Measurements from ENCODE around the gene ARL6. TPM values are rescaled to one million over a fixed set of nuclear protein-coding genes. Genes with fewer than 3 reads are reported as not detected.

Gene ARL6
- total and polyA plus RNA-seq, 2 of the 8 experiments (the other 6 are each of a cell fraction or from before 2014, with no cell fraction given): 1.8 to 12.0 TPM

- Histone ChIP-seq H2BK12ac (ENCODE audit: low read depth, low read length) (no peak overlapping the region), H3K79me1 (ENCODE audit: low read depth, low read length) (no peaks in the 10 kb centered on the region), H4K91ac (replicated peaks; ENCODE audit: insufficient read length, low read length) (no peak overlapping the region), H3K23ac (ENCODE audit: insufficient read length) (no peak overlapping the region), H3K56ac (replicated peaks; ENCODE audit: insufficient read length, low read depth, low read length) (no peak overlapping the region), H2AFZ (ENCODE audit: low read length) (peak overlapping the region; percentile 66; the same call in 1 of the 2 replicates), H2BK5ac (ENCODE audit: low read depth, low read length) (no peak overlapping the region), H3K23me2 (ENCODE audit: low read depth, low read length) (no peaks in the 10 kb centered on the region), H2BK20ac (ENCODE audit: low read length) (no peak overlapping the region), H3K4me2 (ENCODE audit: insufficient read depth in 1 of 2, low read depth in 2 of 2, low read length in 2 of 2) (no peak overlapping the region), H4K5ac (ENCODE audit: insufficient read length, low read depth, low read length) (no peak overlapping the region), H4K8ac (ENCODE audit: extremely low read depth, insufficient read depth, low read length) (no peak overlapping the region), H3K27me3 (replicated peaks in 1 of 4; ENCODE audit: control insufficient read depth in 3 of 4, extremely low read depth in 1 of 4, insufficient read depth in 3 of 4, low read length in 3 of 4) (no peaks in the 10 kb centered on the region), H3K79me2 (ENCODE audit: control insufficient read depth in 1 of 2, insufficient read depth in 2 of 2, low read length in 2 of 2) (no peaks in the 10 kb centered on the region), H2BK15ac (ENCODE audit: low read length) (no peak overlapping the region), H3K27ac (ENCODE audit: low read depth, low read length) (no peak overlapping the region), H3K4me1 (replicated peaks in 1 of 4; ENCODE audit: control insufficient read depth in 3 of 4, insufficient read depth in 4 of 4, low read length in 3 of 4) (peaks cover 0 to 5% (median under 1%) of the 10 kb centered on the region in 4 experiments; a peak in 3 of 7 replicates), H3K14ac (ENCODE audit: insufficient read length) (no peak overlapping the region), H3K4ac (replicated peaks; ENCODE audit: insufficient read length, low read depth, low read length) (no peak overlapping the region), H2BK120ac (replicated peaks; ENCODE audit: low read depth, low read length) (no peak overlapping the region), H3K36me3 (ENCODE audit: control insufficient read depth in 2 of 4, insufficient read depth in 4 of 4, low read length in 3 of 4) (no peaks in the 10 kb centered on the region), H2AK5ac (ENCODE audit: low read depth, low read length) (no peak overlapping the region), H3K9ac (replicated peaks in 1 of 4; ENCODE audit: extremely low read depth in 1 of 4, low read depth in 3 of 4, low read length in 3 of 4) (no peak overlapping the region), H3K9me3 (ENCODE audit: insufficient read depth in 2 of 2, low read depth in 1 of 2, low read length in 1 of 2) (no peaks in the 10 kb centered on the region), H3K4me3 (ENCODE audit: extremely low read depth in 1 of 4, insufficient read depth in 2 of 4, low read depth in 3 of 4, low read length in 4 of 4) (no peak overlapping the region), H4K20me1 (replicated peaks in 1 of 2; ENCODE audit: control insufficient read depth in 1 of 2, insufficient read depth in 2 of 2, low read length in 2 of 2) (no peaks in the 10 kb centered on the region), H3K18ac (ENCODE audit: extremely low read depth, low read length) (no peak overlapping the region)
- ChIA-PET POLR2A (ENCODE audit: partially characterized antibody) (no interaction called here), CTCF (ENCODE audit: partially characterized antibody) (interaction anchor here (0.8 to 1.7 kb wide), 9 partner anchors 9 to 582 kb away, joined by 3 to 4 read pairs (median 3); no protein-coding TSS in a partner anchor)
- no peak for DNase-seq (ENCODE audit: low read depth in 1 of 2, low spot score in 2 of 2)
- no peak for FAIRE-seq
- WGBS, 2 experiments (ENCODE audit: extremely low coverage in 1 of 2, insufficient coverage in 1 of 2, insufficient read length in 1 of 2, insufficient replicate concordance in 2 of 2, low coverage in 1 of 2, low lambda C conversion rate in 2 of 2, missing lambda C conversion rate in 1 of 2): 87% methylated on average over 2 of the region's 2 CpGs; no CpG with 5 or more reads in 1 of the 2 experiments
- TF ChIP-seq RXRA (IDR thresholded peaks at IDR 0.05; ENCODE audit: insufficient read depth, low read depth, low read length) (no peak), JUN (IDR thresholded peaks at IDR 0.05; ENCODE audit: low read depth, low read length) (no peak), KDM4A (IDR thresholded peaks at IDR 0.05; ENCODE audit: low read depth, low read length, severe bottlenecking) (no peak), TEAD4 (IDR thresholded peaks at IDR 0.05; ENCODE audit: low read depth, low read length) (no peak), POLR2A (IDR thresholded peaks at IDR 0.05; ENCODE audit: control extremely low read depth in 1 of 2, low read depth in 2 of 2, low read length in 2 of 2) (no peak), SP4 (IDR thresholded peaks at IDR 0.05; ENCODE audit: low read length) (no peak), MAFK (IDR thresholded peaks at IDR 0.05; ENCODE audit: low read depth, low read length) (no peak), TBP (IDR thresholded peaks at IDR 0.05; ENCODE audit: low read depth, low read length) (no peak), SP2 (IDR thresholded peaks at IDR 0.05; ENCODE audit: low read length) (no peak), EP300 (IDR thresholded peaks at IDR 0.05; ENCODE audit: borderline replicate concordance in 1 of 2, low read depth in 2 of 2, low read length in 2 of 2) (no peak), CHD1 (IDR thresholded peaks at IDR 0.05; ENCODE audit: low read depth, low read length) (no peak), JUND (IDR thresholded peaks at IDR 0.05; ENCODE audit: low read length) (no peak)
- TF ChIP-seq, protein P1, sequence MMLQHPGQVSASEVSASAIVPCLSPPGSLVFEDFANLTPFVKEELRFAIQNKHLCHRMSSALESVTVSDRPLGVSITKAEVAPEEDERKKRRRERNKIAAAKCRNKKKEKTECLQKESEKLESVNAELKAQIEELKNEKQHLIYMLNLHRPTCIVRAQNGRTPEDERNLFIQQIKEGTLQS (IDR thresholded peaks at IDR 0.05; ENCODE audit: insufficient read depth, low read depth, low read length): no peak
Measured at GRCh38 chr3:97720417-97720816, 44.1 kb upstream of the ARL6 start.

Data from H1 (cell line).